ENCODE results near the gene NUP37.
"Not testable (repeated sequence)": the region's sequence is repeated elsewhere in the genome, so short reads cannot be mapped to it uniquely, and the experiment has no call there.

Gene NUP37

DNA sequence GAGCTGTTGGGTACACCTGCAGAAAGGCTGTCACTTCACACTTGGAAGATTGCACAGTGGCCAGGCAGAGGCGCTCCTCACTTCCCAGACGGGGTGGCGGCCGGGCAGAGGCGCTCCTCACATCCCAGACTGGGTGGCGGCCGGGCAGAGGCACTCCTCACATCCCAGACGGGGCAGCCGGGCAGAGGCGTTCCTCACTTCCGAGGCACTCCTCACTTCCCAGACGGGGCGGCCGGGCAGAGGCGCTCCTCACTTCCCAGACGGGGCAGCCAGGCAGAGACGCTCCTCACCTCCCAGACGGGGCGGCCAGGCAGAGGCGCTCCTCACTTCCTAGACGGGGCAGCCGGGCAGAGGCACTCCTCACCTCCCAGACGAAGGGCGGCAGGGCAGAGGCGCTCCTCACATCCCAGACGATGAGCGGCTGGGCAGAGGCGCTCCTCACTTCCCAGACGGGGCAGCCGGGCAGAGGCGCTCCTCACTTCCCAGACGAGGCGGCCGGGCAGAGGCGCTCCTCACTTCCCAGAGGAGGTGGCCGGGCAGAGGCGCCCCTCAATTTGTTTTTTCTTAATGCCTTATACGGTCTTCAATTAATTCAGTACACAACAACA is 30.6 kb downstream of the NUP37 start:
- DNase-seq, result not testable (repeated sequence)

DNA sequence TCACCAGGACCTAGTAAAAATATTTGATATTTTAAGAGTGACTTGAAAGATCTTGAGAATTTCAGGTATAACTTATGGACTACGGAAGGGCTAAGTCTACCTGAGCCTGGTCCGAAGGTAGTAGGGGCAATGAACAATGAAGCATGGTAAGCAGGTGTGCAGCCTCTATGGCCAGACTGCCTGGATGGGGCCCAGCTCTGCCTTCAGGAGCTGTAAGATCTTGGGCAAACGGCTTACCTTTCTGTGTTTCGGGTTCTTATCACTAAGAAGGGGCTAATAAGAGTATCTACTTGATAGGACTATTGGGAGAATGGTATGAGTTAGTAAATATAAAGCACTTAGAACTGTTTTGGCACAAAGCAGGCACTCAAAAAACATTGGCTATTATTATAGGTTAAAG is 39.1 kb downstream of the NUP37 start:
- no peak for DNase-seq

DNA sequence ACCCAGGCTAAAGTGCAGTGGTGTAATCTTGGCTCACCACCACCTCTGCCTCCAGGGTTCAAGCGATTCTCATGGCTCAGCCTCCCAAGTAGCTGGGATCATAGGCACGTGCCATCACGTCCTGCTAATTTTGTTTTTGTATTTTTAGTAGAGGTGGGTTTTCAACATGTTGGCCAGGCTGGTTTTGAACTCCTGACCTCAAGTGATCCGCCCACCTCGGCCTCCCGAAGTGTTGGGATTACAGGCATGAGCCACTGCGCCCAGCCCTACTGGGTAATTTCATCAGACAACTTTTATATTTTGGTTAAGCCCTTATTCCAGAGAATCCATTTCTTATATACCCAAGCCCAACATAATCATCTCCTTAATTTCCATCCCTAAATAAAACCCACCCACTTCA is 47.8 kb downstream of the NUP37 start:
- DNase-seq, result not testable (repeated sequence)

DNA sequence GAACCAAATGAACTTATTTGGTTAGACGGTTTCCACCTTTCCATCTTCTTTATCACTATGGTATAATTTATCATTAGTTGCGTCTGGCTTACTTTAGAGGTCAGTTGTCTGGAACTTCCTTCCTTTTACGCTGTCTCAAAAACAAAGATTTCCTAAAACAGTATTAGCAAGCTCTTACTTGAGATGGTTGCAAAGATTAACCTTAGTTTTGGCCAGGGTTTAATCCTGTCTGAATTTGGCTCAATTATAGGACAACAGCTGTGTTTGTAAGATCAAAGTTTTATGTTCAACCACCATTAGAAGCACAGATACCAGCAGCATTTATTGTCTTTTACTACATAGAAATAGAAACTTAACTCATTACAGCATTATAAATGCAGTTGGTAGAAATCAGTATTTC is 50.2 kb downstream of the NUP37 start:
- no peak for DNase-seq

DNA sequence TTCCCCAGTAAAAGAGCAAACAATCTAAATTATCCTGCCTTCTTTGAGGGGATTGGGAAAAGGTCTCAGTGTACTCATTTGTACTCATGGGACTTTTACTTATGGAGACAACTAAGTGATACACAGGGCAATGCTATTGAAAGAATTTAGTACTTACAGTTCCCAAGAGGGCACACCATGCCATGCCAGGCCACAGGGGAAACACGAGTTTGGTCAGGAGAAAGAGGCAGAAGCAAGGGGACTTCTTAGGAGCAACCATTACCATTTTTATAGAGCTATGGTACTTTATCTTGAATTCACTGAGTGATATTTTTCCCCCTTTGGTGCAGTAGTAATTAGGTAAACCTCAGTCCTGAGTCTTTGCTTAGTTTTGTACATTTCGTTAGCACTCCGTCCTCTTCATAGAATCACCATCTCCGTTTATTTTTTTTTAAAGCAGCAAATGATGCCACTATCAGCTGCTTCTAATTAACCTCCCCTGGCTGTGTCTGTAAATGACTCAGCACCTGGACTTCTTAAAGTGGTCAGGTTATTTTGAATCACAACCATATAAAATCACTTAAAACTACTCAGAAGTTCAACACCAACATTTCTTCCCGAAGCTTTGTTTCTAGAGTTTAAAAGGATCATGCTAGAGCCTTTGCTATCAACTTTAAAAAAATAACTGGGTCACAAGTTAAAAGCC is 52.2 kb downstream of the NUP37 start:
- no peak for DNase-seq

DNA sequence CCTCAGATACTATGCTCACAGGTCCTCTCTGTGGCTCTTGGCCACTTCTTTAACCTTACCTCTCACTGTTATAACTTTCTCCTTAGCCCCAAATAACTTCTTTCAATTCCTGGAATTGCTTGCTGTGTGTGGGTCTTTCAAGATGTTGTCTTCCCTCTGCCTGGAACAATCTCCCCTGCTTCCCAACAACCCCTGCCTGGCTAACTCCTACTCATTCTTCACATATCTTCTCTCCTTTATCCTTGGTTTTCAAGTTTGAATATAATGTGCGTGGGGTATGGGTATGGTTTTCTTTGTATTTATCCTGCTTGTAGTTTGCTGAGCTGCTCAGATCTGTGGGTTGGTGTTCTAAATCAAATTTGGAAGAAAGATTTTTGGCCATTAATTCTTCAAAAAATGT is 55.4 kb downstream of the NUP37 start:
- no peak for DNase-seq

DNA sequence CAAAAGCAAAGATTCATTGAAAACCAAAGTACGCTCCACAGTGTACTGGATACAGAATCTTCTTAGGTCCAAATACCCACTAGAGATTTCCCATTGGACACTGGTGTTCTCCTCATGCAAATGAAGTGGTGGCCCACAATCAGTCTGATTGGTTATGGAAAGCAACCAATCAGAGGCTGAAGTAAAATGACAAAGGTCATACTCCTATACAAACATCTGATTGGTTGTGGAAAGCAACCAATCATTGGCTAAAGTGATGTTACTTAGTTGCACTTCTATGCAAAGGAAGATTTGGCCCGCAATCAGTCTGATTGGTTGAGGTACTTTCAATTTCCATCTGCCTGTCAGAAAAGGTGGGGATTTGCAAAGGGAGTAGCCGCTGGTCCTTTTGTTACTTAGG is 56.8 kb downstream of the NUP37 start:
- DNase-seq, result no peak

DNA sequence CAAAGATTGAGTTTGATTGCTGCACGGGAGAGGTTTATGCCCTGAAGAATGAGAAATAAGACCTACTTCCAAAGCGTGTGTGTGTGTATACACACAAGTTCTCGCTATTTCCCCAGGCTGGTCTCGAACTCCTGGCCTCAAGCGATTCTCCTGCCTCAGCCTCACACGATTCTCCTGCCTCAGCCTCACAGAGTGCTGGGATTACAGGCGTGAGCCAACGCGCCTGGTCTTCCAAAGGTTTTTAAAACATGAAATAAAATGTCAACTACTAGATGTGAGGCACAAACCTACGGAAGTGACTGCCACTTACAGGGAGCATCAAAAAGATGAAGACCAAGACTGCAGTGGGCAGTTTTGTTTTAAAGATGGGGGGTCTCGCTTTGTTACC is 57.5 kb downstream of the NUP37 start:
- no peak for DNase-seq

DNA sequence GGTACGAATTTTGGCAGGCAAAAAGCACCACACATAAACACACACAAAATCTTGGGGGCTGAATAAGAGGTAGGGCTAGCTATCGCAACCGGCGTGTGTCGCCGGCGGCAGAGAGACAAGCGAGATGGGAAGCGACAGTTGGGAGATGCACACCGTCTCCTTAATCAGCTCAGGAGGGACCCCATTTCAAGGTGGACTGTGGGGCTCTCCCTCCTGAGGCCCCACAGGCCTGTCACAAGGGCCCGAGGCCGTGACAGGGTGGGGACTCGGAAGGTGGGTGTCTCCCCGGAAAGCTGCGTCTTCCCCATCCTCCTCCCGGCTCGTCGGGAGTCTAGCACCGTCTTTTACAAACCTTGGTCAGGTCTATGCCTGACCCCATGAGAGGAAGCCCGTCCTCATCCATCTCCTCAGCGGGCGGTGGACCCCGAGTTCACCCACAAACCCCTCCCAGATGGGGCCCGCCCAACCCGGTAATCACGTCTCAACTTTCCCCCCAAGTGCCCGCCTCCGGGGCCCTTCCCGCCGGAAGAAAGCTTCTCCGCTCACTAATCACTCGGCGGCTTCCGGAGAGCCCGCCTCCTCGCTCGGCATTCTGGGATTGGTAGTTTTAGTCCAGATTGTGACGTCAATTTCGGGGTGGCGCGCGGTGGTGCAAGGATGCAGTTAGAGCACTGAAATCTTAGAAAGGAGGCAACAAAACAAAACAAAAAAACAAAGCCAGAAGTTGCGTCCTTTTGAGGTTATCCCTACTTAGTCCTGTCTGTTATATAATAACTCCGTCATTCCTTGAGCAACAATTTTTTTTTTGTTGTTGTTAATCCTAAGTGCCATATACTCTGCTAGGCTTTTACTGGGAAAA is 58.1 kb downstream of the NUP37 start, which contains the start of gene WASHC3:
TSS of gene WASHC3 (minus strand) at position 432 of the 859 bp plus-strand sequence. CDS start at position 403, 29 bp downstream.
- DNase-seq, result peak; percentile 75

DNA sequence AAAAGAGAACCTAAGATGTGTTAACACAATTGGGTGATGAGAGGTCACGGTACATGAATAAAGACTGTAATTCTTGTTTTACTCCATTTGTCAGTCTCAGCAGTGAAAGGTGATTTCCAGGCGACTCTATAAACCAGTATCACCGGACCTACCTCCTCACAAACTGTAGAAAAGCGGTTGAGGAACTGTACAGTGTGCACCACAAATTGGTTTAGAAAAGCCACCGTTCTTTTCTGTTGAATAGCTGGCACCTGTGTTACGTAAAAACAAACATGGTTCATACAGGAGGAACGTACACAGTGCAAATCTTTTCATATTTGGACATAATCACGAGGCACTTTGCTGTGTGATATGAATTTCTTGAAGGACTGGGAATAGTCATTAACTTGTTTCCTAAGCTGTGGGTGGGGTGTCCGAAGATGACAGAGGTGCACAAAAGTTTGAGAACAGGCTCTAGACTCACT is 58.8 kb downstream of the NUP37 start:
- DNase-seq, result no peak

DNA sequence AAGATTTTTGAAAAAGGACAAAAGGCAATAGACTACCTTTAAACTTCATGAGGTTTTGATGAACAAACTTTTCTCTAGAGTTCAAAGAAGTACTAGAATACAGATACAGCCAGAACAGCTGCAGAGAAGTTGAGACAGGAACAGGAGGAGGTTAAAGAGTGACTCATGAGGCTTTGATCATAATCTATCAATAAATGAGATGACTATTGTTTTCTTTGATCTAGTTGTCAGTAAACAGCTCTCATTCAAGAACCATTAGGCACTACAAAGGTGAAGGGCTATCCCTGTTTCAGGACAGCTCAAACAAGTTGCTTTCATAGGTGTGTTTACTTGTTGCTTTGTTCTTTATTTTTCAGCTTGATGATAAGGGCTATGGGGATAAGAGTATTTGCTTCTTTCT is 60.6 kb downstream of the NUP37 start:
- no peak for DNase-seq

DNA sequence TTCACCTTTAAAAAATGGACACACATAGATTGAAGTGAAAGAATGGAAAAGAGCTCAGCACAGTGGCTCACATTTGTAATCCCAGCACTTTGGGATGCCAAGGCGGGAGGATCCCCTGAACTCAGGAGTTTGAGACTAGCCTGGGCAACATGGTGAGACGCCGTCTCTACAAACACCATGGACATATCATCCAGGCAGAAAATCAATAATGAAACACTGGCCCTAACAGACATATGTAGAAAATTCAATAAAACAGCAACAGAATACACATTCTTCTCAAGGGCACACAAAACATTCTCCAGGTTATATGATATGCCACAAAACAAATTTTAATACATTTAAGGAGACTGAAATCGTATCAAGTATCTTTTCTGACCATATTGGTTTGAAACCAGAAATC is 65.6 kb downstream of the NUP37 start:
- no peak for DNase-seq

DNA sequence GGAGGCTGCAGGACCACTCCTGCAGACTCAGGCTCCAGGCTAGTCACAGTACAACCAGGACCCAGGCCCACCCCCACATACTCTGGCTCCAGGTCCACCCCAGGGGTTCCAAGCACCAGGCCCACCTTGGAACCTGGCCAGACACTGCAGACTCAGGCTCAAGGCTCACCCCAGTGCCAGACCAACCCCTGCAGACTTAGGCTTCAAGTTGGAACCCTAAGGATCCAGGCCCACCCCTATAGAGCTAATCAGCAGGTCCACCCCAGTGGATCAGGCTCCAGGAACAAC is 66.9 kb downstream of the NUP37 start:
- no peak for DNase-seq

DNA sequence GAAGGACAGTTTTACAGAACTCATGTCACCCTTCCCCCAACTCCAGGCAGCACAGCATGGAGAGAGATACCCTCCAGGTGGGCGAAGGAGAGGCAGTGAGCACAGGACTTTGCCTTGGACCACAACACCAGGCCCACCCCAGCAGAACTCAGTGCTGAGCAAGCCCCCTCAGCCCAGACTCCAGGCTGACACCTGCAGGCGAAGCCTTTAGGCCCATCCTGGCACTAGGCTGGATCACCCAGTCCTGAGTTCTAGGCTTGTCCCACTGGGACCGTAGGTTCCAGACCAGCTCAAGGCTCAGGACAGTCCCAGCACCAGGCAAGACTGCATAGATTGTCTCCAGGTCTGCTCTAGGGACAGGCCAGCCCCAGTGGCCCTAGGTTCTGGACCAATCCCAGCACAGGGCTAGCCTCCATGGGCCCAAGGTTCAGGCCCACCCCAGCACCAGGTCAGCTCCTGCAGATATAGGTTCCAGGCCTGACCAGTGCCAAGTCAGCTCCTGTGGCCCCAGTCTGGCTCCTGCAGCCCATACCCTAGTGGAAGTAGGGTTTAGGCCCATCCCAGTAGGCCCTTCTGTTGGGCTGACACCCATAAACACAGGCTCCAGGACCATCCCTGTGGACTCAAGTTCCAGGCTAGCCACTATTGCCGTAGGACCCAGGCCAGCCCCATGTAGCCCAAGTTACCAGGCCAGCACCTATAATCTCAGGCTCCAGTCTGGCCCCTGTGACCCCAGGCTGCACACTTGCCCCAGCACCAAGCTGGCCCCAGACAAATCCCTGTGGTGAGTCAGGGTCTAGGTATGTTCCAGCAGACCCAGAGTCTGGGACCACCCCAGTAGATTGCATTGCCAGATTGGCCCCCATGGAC is 67.5 kb downstream of the NUP37 start:
- no peak for DNase-seq

DNA sequence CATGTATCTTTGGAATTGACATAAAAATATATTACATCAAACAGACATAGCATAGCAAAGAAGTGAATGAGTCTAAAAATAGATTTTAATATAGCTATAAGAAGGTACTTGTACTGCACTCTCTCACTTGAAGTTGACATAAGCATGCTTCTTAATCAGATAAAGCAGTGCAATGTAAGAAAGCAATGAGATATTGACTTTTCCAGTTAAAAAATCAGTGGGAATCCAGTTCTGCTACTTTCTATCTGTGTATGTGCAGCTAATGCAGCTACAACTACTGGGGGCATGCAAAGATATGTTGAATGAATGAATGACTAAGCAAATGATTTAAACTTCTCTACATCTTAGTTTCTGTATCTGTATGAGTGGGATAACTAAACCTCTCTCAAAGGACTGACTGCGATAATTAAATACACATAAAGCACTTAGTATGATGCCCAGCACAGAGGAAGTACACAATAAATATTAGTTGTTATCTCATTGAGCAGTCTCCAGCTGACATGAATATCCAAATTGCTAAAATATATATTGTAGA is 68.4 kb downstream of the NUP37 start:
- no peak for DNase-seq

DNA sequence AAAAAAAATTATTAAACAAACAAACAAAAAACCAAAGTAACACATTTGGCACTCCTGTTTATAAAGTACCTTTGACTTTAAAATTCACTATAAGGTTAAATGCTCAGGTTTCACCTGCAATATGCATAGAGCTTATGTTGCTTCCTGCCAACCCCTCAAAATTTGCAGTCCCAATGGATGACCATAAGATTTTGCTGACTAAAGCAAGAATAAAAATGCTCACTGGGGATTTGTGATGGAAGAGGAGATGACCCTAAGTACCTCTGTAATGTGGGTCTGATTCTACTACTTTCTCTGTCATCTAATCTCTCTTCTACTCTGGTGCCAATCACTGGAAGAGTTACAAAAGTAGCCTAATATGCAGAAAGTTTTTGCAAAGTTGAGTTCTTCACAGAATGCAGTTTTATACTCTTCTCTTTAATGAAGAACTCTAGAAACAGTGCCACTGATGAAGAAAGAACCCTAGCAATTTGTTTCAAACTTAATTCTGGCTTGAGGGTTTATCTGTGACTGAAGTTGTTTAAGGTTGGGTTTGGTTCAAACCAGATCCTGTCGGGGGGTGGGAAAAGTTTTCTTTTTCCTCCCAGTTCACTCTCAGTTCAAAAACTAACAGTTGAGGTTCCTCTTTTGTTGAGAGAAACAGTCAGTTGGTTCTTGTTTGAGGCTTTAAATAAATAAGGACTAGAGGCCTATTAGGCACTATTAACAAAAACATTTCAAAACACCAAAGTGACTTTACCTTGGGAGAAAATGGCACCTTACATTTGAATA is 69.1 kb downstream of the NUP37 start:
- no peak for DNase-seq

DNA sequence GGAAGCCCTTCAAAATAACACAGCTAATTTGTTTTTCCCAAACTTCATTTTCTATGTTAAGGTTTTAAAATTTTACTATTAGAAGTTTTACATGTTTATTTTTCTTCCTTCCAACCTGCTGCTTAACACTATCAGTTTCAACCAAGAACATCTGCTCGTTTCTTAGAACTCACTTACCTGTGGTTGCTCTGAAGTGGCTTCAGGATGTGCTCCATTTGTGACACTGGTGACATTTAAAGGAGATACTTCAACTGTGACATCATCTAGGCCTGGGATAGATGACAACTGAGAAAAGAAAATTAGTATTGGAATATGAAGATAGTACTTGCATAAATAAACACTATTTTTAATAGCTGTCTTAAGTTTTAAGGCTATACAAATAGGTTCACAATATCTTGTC is 76.0 kb downstream of the NUP37 start:
- DNase-seq, result no peak

DNA sequence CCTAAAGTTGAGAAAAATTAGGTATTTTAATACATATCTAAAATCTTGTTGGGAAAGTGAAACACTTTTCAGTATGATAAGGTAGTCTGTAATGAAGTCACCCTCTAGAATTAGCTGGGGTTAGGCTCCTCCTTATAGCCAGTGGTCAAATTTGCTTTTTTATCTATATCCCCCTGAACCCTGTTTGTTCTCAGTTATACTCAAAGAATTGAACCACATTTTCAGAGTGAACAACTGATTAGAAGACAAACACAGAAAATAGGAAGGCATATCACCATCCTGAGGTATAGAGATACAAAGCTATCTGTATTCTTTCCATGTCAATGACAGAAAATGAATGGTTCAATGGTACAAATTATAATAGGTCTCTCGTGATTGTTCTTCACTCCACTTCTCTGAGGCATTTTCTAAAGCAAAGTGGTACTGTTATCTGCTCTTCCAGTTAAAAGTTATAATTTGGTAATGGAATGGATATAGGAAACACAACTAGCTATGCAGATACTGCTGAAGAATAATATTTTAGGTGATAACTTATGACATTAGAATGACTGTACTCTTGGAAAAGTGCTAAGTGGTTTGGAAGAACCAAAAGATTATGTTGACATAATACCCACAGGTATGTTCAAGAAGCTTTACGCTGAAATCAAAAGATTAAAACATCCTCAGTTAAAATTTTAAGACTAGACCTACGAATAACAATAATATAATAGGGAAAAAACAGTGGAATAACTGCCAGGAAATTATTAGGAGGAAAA is 85.7 kb downstream of the NUP37 start:
- DNase-seq, result no peak

DNA sequence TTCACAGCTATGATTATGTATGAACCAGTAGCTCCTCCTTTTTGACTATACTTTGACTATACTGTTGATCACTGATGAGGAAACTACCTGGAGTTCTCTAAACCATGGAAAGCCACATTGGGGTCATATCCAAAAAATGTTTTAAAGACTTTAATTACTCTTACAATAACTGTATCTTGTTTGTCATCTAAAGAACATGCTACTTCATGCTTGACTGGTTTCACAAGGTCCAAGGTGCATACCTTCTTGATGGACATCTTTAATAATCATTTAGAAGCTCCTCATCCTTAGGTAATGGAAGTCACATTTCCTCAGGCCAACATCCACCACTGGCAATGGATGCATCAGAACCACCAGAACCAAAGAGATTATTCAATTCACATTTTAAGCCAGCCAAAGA is 88.1 kb downstream of the NUP37 start:
- DNase-seq, result no peak

DNA sequence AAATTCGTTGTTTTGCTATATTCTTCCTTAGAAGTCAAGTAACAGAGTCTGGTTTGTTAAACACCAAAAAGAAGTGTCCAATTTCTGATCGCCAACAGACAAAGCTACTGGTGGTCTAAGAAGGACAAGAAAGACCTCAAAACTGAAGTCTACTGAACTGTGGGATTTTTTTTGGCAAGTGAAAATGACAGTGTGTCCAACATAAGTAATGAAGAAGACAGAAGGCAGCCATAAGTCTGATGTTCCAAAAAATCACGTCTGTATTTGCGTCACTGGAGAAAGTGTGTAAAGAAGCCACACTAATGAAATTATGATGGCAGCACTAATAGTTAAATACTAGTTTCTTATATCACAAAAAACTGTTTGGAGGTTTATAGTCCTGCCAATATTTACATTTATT is 90.8 kb downstream of the NUP37 start:
- DNase-seq, result no peak

DNA sequence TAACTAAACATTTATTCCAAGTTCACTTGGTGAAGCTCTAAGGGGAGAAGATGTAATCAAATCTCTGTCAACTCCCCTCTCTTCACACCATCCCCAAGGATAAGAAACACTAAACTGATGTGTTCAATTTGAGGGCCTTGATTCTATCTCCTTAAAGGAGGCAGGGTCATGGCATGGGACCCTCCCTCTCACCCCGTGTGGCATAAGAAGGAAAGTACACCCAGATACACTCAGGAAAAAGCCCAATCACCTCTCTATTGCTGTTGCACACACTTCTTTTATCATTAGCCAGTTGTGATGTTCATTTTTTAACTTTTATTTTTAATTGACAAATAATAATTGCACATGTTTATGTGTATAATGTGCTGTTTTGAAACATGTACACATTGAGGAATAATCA is 93.2 kb downstream of the NUP37 start:
- no peak for DNase-seq
